ENCODE data around the gene PRR7.

The PRR7 gene

DNA sequence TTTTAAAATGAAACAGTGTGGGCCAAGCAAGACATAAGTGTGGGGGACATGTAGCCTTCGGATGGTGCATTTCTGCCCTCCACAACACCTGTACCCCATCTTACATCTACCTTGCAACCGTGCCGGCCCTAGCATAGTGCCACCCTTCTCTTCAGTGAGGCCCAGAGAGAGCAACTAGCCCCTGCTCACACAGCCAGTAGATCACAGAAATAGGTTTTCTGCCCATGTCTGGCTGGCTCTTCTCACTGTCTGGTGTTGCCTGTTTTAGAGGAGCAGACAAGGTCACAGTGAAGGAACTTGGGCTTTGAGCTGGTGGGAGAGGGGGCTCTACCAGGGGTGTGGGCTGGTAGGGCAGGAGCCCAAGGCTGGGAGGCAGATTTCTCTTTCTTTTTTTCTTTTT is 39.6 kb downstream of the PRR7 start:
- DNase-seq = no peak

DNA sequence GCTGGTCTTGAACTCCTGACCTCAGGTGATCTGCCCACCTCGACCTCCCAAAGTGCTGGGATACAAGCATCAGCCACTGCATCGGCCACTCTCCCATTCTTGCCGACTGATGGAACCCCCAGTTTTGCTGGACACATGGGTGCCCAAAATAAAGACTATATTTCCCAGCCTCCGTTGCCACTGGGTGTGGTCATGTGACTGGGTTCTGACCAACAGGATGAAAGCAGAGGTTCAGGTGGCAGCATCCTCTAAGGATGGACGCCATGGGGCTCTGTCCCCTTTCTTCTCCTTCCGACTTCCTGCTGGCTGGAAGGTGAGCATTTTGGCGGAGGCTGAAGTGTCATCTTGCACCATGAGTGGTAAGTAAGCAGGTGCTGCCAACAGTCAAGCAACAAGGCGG is 40.5 kb downstream of the PRR7 start:
- DNase-seq = no peak

DNA sequence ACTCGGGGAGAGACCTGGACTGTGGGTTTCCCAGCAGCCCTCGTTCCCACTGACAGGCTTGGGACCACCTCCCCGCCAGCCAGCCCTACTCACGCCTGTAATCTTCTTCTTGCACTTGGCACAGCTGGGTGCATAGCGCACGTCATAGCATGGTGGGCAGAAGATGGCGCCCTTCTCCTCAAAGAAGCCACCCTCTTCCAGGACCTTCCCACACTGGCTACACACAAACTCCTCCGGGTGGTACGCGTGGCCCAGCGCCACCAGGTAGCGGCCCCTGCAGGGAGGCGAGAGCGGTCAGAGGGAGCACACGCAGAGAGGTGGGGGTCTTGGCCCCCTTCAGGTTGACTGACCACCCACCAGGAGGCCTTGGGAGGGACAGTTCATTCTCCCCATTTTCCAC is 41.4 kb downstream of the PRR7 start:
- DNase-seq = no peak

DNA sequence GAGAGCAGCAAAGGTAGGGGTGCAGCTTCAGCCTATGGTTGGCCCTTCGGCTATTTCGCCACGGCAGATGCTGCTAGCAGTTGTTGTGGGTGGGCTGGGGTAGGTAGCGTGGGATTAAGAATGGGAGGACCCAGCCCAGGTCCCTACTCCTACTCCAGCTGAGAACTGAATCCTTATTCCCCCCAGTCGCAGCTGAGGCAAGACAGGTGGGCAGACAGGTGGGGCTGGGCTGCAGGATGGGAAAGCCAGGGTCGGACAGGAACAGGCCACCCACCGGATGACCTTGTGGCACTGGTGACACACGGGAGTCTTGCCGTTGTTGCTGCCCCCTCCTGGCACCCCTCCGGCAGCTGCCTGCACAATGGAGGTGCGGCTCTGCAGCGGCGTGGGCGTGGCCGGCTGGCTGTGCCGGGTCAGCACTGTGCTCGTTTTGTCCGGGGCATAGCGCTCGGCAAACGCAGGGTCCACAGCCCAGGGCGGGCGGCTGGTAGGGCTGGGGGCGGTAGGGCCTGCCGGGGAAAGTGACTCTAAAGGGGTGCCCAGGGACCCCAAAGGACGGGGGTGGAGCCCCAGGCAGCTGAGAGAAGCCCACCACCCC is 42.6 kb downstream of the PRR7 start:
- DNase-seq = no peak

DNA sequence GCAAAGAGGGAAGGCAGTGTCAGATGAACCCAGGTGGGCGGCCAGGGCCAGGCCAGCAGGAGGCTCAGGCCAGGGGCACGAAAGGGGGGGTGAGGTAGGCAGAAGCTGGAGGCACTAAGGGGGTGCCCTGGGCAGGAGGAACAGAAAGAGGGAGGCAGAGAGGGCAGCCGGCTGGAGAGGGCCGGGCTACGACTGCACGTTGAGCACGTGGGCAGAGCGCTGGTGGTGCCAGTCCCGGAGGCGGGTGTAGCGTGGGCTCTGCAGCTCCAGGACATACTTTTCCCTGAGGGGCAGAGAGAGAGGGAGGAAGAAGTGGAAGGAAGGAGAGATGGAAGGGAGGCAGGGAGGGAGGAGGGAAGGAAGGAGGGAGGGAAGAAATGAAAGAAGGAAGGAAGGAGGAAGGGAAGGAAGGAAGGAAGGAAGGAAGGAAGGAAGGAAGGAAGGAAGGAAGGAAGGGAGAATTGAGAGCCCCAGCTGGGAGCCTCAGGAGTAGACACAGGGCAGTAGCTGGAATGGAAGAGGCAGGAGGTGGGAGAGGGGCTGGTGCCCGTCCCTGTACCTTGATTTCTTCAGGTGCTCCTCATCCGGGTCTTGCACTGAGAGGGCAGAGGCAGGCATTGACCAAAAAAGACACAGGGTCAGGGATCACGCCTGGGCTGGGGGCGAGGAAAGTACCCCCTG is 43.8 kb downstream of the PRR7 start:
- DNase-seq = no peak

DNA sequence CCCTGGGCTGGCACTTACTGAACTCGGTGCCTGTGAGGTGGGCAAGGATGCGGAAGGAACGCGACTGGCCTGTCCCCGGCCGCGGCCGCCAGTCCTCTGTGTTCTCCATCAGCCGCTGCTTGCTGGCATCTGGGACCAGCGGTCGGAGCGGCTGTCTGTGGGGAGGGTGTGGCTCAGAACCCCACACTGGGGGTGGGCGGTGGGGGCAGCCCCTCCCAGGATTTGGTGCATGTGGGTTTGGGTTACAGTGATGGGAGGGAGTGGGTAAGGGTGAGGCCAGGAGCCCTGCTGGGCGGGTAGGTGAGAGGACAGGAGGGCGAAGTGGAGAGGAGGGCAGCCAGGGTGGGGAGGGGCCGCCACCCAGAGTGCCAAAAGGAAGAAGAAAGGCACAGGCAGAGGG is 44.4 kb downstream of the PRR7 start:
- DNase-seq = no peak

DNA sequence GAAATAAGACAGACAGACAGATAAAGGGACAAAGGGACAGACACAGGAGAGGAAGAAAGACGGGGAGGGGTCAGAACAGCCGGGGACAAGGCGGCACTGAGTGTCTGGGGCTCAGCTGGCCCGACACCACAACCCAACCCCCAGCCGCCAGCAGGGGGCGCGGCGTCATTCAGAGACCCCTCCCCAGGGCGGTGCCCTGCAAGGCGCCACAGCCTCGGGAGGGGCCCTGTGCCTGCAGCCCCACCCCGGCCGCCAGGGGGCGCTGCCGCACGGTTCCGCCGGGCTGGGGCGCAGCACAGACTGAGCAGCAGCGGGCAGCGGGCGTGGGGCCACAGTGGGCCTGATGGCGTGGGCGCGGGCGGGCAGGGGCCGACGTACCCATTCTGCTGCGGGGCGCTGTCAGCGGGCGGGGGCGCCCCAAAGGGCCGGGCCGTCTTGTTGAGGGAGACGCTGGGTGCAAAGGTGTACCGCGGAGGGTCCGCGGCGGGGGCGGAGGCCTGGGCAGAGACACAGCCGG is 44.9 kb downstream of the PRR7 start:
- peak; percentile 93 for DNase-seq

DNA sequence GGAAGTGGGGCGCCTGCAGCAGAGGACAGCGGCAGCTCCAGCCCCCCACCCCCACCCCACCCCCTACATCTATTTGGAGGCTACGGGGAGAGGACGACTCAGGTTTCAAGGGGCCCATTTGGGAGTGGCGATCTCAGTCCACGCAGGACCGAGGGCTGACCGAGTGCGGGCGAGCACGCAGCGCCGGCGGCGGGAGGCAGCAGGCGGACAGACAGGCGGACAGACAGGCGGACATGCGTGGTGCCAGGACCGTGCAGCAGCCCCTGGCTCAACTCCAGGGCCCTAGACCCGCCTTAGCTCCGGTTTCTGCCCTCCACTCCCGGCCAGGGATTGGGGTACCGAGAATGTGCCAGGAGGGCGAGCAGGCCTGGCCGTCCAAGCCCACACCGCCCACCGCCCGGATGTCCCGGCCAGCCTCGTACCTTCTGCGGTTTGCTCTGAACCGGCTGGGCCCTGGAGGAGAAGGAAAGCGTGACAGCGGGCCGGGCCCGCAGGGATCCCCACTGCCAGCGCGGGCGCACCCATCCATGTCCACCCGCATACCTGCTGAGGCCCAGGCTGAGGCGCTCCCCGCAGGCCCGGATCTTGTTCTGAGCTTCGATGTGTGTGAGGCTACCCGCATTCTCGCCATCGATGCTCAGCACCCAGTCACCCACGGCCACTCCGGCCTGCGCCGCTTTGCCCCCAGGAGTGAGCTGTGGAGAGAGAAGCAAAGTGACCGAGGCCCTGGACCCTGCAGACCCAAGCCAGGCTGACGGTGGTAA is 45.6 kb downstream of the PRR7 start:
- DNase-seq = no peak

DNA sequence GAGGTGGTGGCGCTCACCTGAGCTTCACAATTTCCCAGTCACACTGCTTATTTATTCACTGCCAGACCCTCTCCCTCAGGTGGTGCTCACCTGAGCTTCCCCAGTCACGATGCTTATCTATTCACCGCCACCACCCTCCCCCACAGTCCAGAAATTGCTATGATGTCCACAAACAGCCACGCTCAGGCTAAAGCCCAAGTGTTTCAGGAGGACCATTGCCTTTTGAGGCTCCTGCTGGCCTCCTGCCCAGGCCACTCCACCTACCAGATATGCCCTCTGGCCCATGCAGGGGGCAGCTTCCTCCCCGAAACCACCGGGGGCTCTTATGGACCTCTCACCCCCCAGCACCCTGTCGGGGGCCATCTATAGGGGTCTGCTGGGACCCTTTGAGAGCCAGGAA is 46.2 kb downstream of the PRR7 start:
- DNase-seq = no peak

DNA sequence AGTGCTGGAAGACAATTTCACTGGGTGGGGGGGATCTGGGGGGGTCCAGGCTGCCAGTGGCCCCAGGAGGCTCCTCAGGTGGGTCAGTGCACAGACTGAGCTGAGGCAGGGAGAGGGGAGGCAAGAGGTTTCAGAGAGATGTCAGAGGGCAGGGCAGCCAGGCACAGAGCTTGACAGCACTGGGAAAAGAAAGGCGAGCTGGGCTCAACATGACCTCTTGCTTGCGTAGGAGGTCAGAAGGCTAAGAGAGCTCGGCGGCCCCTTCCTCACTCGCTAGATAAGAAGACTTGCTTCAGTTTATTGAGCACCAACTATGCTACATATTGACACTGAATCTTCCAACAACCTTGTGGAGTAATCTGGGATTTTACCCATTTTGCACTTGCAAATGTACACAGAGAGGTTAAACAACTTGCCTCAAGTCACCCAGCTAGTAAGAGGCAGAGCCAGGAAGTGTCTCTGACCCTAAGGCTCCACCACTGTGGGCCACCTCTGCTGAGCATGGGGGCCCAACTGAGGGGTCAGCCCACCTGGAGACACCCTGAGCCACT is 47.3 kb downstream of the PRR7 start:
- no peak for DNase-seq

DNA sequence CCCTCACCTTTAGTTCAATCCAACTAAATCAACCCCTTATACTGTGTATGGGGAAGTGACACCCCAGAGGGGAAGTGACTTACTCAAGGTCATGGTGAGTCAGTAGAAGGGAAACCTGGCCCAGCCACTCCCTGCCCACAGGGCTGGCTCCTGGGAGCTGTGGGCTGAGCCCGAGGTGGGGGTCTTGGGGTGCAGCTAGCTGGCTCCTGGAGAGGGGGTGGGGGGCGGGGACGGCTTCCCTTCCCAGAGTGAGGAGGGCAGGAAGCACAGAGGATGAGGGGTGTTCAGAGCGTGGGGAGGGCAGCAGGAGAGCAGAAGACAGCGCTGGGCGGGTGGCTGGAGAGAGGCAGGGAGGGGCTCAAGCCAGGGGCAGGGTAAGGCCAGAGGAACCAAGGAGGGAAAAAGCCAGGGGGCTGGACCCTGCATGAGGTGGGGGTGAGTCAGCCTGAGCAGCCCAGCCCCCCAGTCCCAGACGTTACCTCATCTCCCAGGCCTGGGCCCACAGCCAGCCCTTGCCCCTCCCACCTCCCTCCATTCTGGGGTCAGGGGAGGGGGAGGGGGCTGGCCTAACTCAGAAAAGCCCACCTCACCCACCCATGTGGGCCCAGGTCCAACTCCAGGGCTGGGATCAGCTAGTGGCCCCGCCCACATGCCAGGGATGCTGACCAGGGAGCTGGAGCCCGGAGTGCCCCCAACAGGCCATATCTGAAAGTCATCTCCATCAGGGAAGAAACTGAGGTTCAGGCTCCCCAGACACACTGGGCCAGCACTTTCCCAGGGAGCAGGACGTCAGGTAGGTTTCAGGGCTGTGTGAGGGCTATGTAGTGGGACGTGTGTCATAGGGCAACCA is 48.0 kb downstream of the PRR7 start:
- DNase-seq = peak; percentile 61

DNA sequence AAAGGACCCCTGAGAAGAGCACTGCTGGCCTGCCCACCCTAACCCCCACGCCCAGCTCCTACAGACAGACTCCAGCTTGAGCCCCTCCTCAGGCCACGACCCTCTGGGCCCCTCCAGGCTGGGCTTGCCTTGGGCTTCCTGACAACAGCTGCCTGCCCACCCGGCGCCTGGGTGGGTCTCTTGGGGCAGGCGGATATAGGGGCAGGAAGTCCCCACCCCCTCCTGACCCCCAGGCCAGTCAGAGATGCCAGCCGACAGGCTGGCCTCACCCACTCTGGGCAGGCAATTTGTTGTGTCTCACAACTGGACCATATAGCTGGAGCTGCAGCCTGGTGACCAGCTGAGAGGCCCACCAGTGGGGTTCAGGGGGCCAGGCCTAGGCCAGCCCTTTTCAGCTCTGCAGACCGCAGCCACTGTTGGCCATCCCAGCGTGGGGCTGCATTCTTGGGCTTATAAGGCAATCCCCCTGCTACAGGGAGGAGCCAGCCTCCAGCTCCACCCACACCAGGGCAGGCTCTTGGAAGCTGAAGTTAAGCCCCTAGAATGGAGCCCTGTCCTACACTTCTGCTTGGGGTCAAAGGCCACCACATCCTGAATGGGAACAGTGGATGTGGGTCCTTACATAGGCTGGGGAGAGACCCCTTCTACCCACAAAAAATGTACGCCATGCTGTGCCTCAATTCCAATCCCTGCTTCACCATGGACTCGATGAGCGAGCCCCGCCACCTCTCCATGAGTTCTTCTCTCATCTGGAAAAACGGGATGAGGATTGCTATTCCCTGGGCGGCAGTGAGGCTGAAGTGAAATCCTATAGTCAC is 48.8 kb downstream of the PRR7 start:
- no peak for DNase-seq

DNA sequence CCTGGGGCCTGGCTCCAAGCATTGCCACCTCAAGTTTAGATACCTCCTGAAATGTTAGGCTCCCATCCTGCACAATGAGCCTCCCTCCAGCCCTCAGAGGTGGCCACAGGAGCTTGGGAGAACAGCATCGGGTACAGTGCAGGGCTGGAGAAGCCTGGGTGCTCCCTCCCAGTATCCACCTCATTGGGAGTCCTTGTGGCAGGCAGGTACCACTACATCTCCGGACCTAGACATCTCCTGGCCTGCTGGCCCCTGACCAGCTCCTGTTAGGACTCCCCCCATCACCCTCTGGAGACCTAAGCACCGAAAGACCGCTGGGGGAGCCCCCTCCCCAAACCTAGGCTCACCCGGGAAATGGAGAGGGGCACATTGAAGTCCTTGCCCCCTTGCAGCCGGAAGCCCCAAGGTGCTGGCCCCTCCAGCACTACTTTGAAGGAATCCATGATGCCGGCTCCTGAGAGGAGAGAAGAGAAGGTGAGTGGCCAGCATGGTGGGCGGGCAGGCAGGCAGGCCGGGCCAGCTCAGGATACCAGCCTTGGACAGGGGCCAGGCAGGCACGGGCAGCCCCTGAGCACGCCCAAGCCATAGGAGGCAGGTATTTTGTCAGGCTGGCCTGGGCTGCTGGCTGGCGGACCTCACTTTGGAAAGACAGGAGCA is 49.6 kb downstream of the PRR7 start:
- peak; percentile 75 for DNase-seq

DNA sequence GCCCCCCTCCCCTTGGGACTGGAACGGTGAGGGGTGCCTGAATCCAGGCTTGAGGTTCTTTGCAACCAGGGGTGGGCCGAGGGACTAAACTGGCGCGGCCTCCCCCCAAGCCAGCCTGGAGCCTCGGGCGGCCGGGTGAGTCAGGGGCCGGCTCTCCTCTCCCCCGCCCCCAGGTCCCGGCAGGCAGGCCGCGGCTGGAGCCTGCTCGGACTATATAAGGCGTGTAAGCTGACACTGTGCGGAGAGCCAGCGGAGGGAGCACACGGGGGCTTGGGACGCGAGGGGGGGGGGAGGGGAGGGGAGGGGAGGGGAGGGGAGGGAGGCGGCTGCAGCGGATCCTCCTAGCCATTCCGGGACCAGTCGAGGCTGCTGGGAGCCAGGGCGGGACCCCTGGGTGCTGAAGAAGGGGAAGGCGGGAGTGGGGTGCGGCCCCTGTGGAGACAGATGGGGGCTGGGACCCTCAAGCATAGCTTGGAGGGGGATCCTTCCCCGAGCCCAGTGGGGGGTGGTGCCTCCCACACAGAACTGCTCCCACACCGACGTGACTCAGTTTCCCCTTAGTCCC is 50.2 kb downstream of the PRR7 start:
- peak; percentile 94 for DNase-seq

DNA sequence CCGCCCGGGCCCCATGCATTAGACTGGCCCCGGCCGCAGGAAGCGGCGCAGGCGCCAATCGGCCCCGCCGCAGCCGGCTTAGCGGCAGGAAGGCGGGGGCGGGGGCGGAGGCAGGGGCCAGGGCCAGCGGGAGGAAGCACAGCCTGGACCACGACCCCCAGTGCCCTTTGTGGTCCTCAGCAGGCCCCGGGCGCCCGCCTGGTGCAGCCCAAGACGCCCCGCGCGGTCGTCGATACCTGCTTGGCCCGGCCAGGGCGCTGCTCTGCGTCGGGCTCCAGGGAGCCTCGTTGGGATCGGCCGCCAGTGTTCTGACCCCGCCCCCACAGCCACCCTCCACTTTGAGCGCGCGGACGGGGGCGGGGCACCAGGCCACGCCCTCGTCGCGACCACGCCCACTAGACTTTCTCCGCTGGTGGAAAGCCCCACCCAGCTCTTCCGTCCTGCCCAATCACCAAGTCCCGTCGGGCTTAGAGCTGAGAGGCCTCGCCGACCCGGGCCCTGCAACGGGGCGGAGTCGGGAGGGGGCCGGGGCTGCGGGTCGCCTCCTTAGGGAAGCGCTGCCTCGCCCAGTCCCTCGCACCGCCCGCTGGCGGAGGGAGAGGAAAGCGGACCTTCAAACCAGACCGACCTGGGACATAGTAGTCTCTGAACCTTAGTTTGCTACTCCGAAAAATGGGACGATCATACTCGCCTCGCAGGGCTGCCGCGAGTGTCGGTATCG is 50.8 kb downstream of the PRR7 start, which contains the start of gene PDLIM7:
Gene PDLIM7 (minus strand): TSS at position 313 of the 721 bp plus-strand sequence. CDS start 1,092 bp downstream, outside the sequence.
- peak; percentile 98 for DNase-seq

DNA sequence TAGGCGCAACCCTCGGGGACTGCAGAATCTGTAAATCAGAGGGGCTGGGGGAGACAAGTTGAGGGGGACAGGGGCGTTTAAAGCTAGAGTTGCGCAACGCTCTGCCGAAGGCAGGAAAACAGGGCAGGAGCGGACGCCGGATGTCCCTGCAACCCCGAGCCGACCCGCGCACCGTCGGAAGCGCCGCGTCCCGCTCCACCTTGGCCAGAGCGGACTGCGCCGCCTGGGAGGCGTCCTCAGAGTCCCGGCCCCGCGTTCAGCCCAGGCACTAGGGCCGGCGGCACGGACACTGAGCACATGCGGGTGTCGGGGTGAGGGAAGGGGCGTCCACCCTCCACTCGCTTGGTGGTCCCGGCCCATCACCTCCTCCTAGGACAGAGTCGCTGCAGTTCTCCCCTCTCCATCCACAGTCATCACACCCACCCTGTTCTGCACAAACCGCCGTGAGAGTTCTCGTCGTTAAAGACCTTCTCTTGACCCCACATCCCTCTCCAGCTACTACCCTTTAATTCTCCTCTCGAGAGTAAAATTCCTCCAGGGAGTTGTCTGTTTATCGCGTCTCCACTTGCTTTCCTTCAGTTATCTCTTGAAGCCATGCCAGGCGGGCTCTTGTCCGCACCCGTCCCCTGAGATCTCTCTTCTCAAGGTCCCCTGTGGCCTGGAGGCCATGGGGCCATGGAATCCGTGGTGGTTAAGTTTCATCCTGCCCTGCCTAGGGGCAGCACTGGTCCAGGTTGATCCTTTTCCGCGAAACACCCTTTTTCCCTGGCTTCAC is 51.6 kb downstream of the PRR7 start:
- DNase-seq = peak; percentile 76

DNA sequence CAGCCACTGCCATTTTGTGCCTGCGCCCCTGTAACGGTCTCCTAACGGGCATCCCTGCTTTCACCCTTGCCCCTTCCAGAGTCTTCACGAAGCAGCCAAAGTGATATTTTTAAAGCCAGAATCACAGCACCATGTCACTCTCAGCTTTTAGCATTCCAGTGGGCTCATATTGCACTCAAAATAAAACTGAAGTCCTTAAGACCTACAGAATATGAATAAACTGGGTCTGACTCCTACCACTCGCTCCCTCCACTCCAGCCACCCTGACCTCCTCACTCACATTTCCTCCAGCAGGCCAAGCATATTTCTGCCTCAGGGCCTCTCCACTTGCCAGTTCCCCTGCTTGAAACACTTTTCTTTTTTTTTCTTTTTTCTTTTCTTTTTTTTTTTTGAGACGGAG is 53.2 kb downstream of the PRR7 start:
- no peak for DNase-seq

DNA sequence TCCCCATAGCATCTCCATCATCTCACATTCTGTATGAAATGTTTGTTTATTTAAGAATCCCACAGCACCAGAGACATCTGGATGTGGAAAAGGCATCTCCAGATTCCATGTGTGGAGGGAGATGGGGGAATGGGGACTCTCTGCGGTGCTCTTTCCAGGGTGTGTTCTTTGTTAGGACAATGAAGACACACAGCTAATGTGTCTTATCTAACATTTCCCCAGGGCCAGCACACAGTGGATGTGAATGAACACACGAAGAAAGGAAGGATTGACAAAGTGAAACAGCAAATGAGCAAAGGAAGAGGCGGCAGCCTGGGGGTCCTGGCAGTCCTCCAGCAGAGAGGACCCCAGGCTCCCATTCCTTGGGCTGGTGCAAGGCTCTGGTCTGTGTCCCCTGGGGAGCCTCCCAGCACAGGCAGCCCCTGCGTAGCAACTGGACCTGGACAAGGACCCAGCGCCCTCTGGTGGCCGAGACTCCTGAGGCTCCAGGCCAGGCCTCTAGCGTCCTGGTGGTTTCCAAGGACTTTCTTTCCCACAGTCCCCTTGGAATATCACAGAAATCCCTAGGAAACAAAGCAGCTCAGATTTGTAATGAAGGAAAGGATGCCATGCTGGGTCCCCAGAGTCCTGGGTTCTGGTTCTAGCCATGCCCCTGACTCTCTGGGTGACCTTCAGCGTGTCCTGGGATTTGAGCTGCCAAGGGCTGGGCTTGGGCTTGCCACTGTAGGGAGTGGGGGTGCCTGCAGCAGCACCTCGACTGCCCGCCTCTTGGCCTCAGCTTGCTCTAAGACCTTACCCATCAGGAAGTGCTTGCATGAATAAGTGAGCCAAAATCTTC is 54.3 kb downstream of the PRR7 start:
- DNase-seq = peak; percentile 90
